ENCODE data around the gene TEAD4. TPM values are rescaled to one million over a fixed set of nuclear protein-coding genes. Genes with fewer than 3 reads are reported as not detected.

Gene TEAD4
- total RNA-seq, 1 donor from 2014 or later: 10.8 TPM

- no peak overlapping the region for H3K27ac Mint-ChIP-seq
- H3K27me3 Mint-ChIP-seq: no peaks in the 10 kb centered on the region
- no peak for DNase-seq (ENCODE audit: extremely low spot score, unreplicated experiment)
- no peak overlapping the region for H3K4me3 Mint-ChIP-seq
- no peaks in the 10 kb centered on the region for H3K4me1 Mint-ChIP-seq (ENCODE audit: unreplicated experiment)
- H3K9me3 Mint-ChIP-seq: no peaks in the 10 kb centered on the region
- peaks cover 47% of the 10 kb centered on the region for H3K36me3 Mint-ChIP-seq
- TF ChIP-seq, protein P1, sequence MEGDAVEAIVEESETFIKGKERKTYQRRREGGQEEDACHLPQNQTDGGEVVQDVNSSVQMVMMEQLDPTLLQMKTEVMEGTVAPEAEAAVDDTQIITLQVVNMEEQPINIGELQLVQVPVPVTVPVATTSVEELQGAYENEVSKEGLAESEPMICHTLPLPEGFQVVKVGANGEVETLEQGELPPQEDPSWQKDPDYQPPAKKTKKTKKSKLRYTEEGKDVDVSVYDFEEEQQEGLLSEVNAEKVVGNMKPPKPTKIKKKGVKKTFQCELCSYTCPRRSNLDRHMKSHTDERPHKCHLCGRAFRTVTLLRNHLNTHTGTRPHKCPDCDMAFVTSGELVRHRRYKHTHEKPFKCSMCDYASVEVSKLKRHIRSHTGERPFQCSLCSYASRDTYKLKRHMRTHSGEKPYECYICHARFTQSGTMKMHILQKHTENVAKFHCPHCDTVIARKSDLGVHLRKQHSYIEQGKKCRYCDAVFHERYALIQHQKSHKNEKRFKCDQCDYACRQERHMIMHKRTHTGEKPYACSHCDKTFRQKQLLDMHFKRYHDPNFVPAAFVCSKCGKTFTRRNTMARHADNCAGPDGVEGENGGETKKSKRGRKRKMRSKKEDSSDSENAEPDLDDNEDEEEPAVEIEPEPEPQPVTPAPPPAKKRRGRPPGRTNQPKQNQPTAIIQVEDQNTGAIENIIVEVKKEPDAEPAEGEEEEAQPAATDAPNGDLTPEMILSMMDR (conservative IDR thresholded peaks at IDR 0.05): no peak
These were observed 35.2 kb upstream of the TEAD4 start for GRCh38 chr12:2924019-2924418.

- no peak overlapping the region for H3K27ac Mint-ChIP-seq
- no peaks in the 10 kb centered on the region for H3K27me3 Mint-ChIP-seq
- TF ChIP-seq, protein P1 (conservative IDR thresholded peaks at IDR 0.05): no peak
- no peaks in the 10 kb centered on the region for H3K9me3 Mint-ChIP-seq
- no peak for DNase-seq (ENCODE audit: extremely low spot score, unreplicated experiment)
- no peak overlapping the region for H3K4me3 Mint-ChIP-seq
- no peaks in the 10 kb centered on the region for H3K4me1 Mint-ChIP-seq (ENCODE audit: unreplicated experiment)
- peaks cover 44% of the 10 kb centered on the region for H3K36me3 Mint-ChIP-seq
These were observed 33.7 kb upstream of the TEAD4 start for GRCh38 chr12:2925322-2925995.

- TF ChIP-seq, protein P1 (conservative IDR thresholded peaks at IDR 0.05): no peak
- H3K4me1 Mint-ChIP-seq (ENCODE audit: unreplicated experiment): no peaks in the 10 kb centered on the region
- H3K36me3 Mint-ChIP-seq: peaks cover 42% of the 10 kb centered on the region
- H3K27me3 Mint-ChIP-seq: no peaks in the 10 kb centered on the region
- no peaks in the 10 kb centered on the region for H3K9me3 Mint-ChIP-seq
- H3K4me3 Mint-ChIP-seq: no peak overlapping the region
- DNase-seq (ENCODE audit: extremely low spot score, unreplicated experiment): no peak
- no peak overlapping the region for H3K27ac Mint-ChIP-seq
These were observed 28.3 kb upstream of the TEAD4 start for GRCh38 chr12:2930865-2931264.

- Mint-ChIP-seq H3K36me3 (peaks cover 39% of the 10 kb centered on the region), H3K27ac (no peak overlapping the region), H3K27me3 (no peaks in the 10 kb centered on the region), H3K4me1 (ENCODE audit: unreplicated experiment) (no peaks in the 10 kb centered on the region), H3K4me3 (no peak overlapping the region), H3K9me3 (no peaks in the 10 kb centered on the region)
- DNase-seq (ENCODE audit: extremely low spot score, unreplicated experiment): no peak
- TF ChIP-seq, protein P1 (conservative IDR thresholded peaks at IDR 0.05): no peak
These were observed 25.6 kb upstream of the TEAD4 start for GRCh38 chr12:2933586-2933985.

- no peak for DNase-seq (ENCODE audit: extremely low spot score, unreplicated experiment)
- H3K27me3 Mint-ChIP-seq: no peaks in the 10 kb centered on the region
- TF ChIP-seq, protein P1 (conservative IDR thresholded peaks at IDR 0.05): no peak
- H3K27ac Mint-ChIP-seq: no peak overlapping the region
- H3K9me3 Mint-ChIP-seq: no peaks in the 10 kb centered on the region
- H3K4me3 Mint-ChIP-seq: no peak overlapping the region
- no peaks in the 10 kb centered on the region for H3K4me1 Mint-ChIP-seq (ENCODE audit: unreplicated experiment)
- H3K36me3 Mint-ChIP-seq: peaks cover 39% of the 10 kb centered on the region
These were observed 24.8 kb upstream of the TEAD4 start for GRCh38 chr12:2934371-2934770.
